ENCODE measurements around the gene PPFIA2.

The PPFIA2 gene

GRCh38 chr12:81542065-81543010 lies 216.8 kb downstream of the PPFIA2 start:
- no peak for DNase-seq

DNA sequence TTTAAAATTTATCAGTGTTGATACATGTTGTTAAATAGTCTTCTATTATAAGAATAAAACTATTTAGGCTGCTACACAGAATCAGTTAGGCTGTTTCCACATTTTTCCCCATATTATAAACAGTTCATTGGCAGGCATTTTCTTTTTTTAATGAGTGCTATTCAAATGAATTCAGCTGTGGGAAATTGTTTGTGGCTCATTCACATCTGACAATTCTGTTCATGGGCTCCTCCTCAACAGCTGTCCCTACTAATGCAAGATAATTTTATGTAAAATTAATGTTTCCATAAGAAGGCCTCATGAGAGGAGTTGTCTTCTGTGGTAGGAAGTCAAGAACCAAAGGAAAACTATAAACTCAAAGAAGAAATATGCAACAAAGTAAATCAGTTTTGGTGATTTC lies 218.0 kb downstream of the PPFIA2 start:
- DNase-seq: no peak

- DNase-seq: no peak
Measured at GRCh38 chr12:81539279-81539678, 219.9 kb downstream of the PPFIA2 start.

GRCh38 chr12:81533054-81533453 lies 226.1 kb downstream of the PPFIA2 start:
- no peak for DNase-seq

DNA sequence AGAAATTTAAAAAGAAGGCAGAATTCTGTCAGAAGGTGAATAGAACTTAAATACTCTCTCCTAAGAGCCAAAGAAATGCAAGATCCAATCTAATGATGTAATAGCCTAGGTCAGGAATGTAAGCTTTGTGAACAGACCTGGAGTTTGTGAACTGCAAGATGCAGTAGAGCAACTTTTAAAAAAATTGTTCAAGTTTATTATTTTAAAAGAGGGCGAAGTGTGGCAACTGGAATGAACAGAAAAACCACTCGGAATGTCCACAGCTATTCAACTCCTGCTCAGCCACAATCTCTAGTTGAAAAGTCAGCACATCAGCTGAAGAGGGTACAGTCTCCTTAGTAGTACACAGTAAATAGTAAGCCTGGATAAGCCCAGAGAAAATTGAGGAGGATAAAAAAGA lies 228.8 kb downstream of the PPFIA2 start:
- no peak for DNase-seq

DNA sequence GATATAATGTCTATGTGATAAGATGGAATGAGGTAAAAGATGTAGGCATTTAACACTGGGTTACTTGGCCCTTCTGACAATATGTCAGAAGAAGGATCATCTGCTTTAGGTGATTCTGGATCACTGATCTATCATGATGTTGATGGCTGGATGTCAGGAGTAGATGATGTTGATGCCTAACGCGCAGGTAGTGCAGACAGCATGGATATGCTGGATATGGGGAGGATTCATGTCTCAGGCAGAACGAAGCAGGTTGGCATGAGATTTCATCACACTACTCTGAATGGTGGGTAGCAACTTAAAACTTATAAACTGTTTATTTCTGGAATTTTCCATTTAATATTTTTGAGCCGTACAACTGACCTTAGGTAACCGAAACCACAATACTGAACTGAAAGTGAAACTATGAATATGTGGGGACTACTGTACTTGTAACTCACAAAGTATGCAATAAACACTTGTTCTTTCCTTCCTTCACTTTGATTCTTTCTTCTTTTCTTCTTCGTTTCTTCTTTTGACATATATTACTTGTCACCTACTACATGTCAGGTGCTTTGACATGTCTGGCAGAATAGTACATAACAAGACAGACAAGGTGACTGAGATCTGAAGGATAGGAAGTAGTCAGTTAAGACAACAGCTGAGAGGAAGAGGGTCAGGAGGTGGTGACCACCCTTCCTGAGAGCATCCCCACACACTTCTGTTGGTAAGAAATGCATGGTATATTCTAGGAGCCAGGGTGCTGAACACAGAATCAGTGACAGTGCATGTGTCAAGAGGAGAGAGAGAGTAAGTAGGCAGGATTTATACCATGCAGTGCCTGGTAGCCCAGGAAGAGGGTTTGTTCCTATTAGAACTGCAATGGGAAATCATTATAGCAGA lies 238.8 kb downstream of the PPFIA2 start:
- DNase-seq: no peak

DNA sequence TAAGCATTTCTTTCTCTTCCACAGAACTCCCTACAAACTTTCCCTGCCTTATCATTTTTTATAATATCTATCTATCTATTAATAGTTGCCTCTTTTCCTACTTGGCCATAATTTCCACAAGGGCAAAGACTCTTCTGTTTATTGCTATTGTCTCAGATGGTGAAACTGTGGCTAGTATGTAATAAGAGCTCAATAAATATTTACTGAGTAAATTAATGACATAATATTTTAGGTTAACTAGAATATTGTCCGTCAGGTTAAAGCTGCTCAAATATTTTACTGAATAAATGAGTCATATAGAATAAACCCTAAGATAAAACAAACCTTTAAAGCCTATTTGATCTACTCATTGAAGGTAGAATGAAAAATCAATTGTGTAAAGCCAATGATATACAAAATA lies 240.5 kb downstream of the PPFIA2 start:
- DNase-seq: no peak

DNA sequence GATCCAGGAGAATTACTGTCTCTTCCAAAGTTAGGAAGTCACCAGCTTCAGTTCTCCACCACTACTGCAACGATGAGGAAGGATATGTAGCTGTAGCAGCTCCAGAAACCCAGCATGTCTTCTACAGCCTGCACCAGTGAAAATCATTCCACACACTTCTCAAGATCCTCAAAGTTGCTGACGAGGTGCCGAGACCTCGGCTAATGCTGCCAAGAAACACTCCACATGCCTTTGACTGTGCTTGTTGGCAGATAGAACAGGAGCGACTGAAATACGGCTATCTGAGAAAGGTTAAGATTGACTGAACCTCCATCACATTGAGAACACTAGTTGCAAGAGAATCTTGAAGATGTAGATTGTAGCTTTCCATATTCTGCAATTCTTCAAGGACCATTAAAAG lies 241.9 kb downstream of the PPFIA2 start:
- DNase-seq: no peak

- DNase-seq: no peak
Measured at GRCh38 chr12:81502912-81503695, 256.0 kb downstream of the PPFIA2 start.

GRCh38 chr12:81500788-81501187 lies 258.4 kb downstream of the PPFIA2 start:
- no peak for DNase-seq

DNA sequence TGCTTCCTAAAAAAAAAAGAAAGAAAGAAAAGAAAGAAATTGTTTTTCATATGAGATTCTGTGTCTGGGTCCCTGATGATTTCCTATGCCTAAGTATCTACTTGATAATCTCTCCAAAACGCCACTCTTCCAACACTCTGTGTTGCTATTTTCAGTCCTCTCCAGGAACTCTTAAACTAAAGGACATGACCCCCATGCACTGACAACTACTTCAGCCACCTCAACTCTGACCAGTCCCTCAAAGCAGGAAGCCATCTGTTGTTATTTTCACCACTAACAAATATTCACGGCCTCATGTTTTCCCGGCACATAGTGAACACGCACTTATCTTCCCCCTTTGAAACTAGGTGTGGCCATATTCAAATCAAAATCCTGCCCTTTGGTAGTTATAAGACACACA lies 259.3 kb downstream of the PPFIA2 start:
- DNase-seq: no peak

GRCh38 chr12:81492131-81492720 lies 266.9 kb downstream of the PPFIA2 start:
- no peak for DNase-seq

GRCh38 chr12:81472934-81473333 lies 286.2 kb downstream of the PPFIA2 start:
- DNase-seq: no peak

DNA sequence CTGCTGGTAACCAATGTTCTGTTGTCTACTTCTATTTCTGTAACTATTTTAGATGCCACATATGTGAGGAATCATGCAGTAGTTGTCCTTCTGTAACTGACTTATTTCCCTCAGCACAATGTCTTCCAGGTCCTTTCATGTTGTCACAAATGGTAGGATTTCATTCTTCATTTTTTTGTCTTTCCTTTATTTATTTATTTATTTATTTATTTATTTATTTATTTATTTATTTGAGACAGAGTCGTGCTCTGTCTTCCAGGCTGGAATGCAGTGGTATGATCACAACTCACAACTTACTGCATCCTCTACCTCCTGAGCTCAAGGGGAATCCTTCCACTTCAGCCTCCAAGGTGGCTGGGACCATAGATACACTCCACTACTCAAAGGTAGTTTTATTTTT lies 288.2 kb downstream of the PPFIA2 start:
- DNase-seq: no peak

DNA sequence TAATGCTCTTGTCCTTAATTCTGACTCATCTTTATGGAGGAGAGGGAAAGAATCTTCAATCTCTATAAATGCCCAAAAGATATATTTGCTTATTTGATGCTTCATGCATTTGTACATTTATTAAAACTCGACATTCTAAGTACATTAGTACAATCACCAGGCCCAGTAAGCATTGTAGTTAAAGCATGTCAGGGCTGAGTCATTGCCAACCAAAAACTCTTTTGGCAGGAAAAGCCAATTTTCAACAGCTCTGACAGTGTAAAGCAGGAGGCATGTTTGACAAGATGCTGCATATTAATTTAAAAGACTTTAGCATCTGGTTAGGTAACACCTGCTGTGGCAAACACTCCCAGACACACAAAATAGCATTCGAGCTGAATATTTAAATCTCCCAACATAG lies 290.9 kb downstream of the PPFIA2 start:
- no peak for DNase-seq

DNA sequence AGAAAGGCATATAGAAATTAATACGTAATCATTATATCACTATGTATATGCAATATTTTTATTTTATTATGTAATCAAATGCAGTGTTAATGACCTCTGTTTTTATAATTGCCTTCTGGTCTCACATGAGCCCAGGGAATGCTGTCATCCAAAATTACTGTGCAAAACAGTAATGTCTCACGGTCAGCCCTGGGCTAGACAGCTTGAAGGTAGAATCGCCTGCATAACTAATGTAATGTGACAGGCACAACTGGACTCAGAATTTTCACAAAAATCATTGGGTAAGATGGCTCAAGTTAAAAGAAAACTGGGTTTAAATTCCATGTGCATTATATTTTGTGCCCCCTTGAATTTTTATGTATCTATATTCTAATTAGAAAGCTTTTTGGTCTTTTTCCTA lies 293.3 kb downstream of the PPFIA2 start:
- no peak for DNase-seq

- no peak for DNase-seq
Measured at GRCh38 chr12:81465191-81465590, 294.0 kb downstream of the PPFIA2 start.

DNA sequence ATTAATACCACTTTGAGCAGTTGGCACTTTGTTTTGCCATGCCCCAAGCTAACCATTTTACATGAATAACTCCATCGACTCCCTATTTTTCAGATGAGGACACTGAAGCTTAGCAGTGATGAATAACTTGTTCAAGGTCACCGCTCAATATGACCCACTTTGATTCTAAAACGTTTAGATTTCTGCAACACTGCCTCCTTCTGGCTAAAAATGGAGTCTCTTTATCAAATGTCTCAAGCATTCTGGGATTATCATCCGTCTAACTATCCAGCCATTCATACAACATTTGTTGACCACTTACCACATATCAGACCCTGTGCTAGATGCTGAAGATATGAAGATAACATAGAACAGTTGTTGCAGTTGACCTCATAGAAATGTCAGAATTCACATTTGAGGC lies 298.0 kb downstream of the PPFIA2 start:
- no peak for DNase-seq

- DNase-seq: no peak
Measured at GRCh38 chr12:81450920-81451739, 308.0 kb downstream of the PPFIA2 start.

GRCh38 chr12:81441629-81442028 lies 317.5 kb downstream of the PPFIA2 start:
- no peak for DNase-seq

DNA sequence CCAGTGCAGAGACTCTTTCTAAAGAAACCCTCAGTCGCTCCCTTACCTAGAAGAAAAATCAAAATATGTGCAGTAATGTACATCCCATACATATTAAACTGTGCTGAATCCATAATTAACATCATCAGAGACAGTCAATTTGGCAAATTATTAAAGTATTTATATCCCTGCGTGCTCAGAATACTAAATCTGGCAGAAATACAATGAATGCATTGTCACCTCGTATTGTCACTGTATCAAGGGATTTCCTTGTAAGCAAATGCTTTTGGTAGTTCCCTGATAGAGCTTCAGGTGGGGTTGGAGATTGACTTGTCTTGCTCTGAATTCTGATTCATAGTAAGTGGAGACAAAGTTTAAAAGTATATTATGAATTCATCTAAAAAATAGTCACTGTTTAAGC lies 319.1 kb downstream of the PPFIA2 start:
- no peak for DNase-seq

- no peak for DNase-seq
Measured at GRCh38 chr12:81439344-81439743, 319.8 kb downstream of the PPFIA2 start.

Data from NCI-H187 treated with DMSO at 0.1 percent for 48 hours (cell line).